Measurements from ENCODE around the gene LSM14A. TPM values are rescaled to one million over a fixed set of nuclear protein-coding genes. Genes with fewer than 3 reads are reported as not detected.
"Not testable (repeated sequence)": the region's sequence is repeated elsewhere in the genome, so short reads cannot be mapped to it uniquely, and the experiment has no call there.

The LSM14A gene
- total RNA-seq (2014; rRNA removed; shearing (Covaris generic)), result 40.4 and 51.8 TPM in 2 replicates

GRCh38 chr19:34171877-34172660 lies at the start of gene LSM14A:
Gene LSM14A (plus strand): TSS chr19:34172504. CDS start chr19:34172643, 139 bp downstream.
- peak; percentile 86 for DNase-seq (ENCODE audit: low read depth)

DNA sequence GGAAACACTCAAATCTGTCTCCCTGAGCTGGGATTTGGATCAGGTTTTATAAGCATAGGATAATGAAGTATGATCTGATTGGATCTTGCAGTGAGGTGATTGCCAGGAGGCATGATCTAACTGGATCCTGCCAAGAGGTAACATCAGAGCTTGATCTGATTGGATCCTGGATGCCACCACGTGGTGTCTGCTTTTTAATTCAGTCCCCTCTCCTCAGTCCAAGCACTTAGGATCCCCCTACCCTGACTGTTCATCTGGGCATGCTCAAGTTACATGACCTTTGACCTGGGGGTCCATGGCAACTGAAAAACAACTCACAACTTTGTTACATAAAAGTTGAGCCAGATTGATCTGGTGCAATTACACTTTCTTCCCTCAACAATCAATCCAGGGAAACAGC lies 47.5 kb upstream of the LSM14A start:
- DNase-seq (ENCODE audit: low read depth), result no peak

DNA sequence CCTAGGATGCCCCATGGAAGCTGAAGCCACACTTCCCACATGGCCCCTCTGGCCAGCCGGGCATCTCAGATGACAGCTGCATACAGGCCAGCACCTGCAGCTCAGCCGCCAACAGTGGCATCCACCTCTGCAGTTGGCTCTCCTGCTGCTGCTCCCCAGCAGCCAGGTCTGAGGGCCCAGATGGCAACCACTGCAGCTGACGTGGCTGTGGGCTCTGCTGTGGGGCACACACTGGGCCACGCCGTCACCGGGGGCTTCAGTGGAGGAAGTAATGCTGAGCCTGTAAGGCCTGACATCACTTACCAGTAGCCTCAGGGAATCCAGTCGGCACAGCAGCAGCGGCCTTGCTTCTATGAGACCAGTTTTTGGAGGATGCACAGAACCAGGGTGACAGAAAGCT lies 45.3 kb upstream of the LSM14A start:
- no peak for DNase-seq (ENCODE audit: low read depth)

GRCh38 chr19:34127684-34128189 lies 44.6 kb upstream of the LSM14A start:
- peak; percentile 17 for DNase-seq (ENCODE audit: low read depth)

- peak; percentile 86 for DNase-seq (ENCODE audit: low read depth)
These were observed 43.6 kb upstream of the LSM14A start for GRCh38 chr19:34128558-34129250.

GRCh38 chr19:34131100-34131499 lies 41.2 kb upstream of the LSM14A start:
- peak; percentile 51 for DNase-seq (ENCODE audit: low read depth)

GRCh38 chr19:34132145-34132544 lies 40.2 kb upstream of the LSM14A start:
- DNase-seq (ENCODE audit: low read depth), result not testable (repeated sequence)

DNA sequence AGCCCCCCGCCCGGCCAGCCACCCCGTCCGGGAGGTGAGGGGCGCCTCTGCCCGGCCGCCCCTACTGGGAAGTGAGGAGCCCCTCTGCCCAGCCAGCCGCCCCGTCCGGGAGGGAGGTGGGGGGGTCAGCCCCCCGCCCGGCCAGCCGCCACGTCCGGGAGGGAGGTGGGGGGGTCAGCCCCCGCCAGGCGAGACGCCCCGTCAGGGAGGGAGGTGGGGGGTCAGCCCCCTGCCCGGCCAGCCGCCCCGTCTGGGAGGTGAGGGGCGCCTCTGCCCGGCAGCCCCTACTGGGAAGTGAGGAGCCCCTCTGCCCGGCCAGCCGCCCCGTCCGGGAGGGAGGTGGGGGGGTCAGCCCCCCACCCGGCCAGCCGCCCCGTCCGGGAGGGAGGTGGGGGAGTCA lies 39.6 kb upstream of the LSM14A start:
- not testable (repeated sequence) for DNase-seq (ENCODE audit: low read depth)

DNA sequence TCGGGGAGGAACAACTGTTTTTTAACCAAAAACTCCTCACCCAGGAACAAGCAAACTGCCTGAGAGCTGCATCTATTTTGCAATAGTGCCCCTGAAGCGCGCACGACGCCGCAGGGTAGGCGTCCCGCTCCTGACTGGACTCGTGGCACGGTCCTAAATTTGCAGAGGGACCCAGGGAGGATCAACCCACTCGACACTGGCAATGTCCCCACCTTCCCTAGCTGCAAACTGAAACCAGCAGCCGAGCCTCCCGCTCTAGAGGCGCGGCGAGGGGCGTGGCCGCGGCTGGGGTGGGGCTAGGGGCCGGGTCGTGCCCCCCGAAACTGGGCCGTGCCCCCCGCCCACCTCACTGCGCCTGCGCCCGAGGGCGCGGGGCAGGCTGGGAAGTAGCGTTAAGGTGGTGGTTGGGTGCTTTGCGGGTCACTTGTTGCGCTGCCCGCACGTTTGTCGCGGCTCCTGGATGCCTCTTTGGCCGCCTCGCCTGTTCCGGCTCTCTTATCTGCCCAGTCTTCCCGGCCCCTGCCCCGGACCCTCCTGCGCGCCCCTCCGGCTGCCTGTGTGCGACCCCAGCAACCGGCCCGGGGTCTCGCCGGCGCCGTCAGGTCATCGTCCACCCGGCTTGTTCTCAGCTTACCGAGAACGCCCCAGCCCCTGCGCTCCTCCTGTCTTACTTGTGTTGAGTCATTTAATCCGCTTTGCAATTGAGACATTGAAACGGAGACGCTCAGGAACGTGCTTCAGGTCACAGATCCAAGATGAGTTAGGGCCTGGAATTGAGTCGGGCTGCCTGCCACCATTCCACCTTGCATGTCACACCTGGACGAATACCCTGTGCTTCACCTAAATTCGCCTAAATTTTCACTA lies 37.9 kb upstream of the LSM14A start:
- peak; percentile 87 for DNase-seq (ENCODE audit: low read depth)

- no peak for DNase-seq (ENCODE audit: low read depth)
These were observed 37.1 kb upstream of the LSM14A start for GRCh38 chr19:34135054-34135800.

DNA sequence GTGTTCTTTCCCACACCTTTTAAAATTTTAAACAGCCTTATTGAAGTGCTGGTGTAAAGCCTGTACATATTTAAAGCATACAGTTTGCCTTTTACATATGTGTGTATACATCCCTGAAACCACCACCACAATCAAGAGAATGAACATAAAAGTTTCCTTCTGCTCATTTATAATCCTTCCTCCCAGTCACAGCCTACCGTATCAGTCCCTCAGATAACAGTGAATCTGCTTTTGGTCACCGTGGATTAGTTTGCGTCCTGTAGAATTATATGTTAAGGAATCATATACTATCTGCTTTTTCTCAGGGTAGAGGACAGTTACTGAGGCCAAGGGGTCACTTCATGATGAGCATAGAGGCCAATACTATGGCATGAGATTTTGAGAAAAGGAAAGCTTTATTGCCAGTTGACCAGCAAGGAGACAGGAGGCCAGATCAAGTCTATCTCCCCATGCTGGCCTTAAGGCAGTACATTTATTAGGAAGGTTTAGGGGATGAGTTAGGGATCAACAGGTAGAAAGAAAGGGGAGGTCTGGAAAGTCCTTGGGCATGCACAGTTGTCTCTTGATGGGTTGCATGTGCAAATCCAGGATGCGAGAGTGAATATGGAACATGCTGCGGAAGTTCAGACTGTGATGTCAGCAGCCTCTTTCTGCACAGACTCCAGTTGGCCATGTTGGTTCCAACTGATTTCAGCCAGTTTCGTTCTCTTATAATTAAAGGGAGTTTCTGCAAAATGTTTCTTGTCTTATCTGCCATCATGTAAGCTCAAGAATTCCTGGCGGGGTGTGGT lies 36.3 kb upstream of the LSM14A start:
- DNase-seq (ENCODE audit: low read depth), result no peak

DNA sequence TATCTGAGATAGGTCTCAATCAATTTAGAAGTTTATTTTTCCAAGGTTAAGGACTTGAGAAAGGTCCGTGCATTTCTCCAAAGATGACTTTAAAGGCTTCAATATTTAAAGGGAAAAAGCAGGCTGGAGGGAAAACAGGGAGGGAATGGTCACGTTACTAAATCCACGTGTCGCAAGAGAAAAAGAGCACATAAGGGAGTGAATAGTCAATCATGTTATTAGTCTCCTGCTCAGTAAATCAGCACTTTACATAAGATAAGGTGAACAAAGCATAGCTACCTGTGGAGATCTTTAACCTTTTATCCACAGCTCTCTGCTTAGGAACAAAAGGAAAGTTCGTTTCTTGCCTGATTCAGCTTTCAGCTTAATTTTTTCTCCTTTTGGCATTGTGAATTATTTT lies 31.3 kb upstream of the LSM14A start:
- DNase-seq (ENCODE audit: low read depth), result no peak

GRCh38 chr19:34142440-34142839 lies 29.9 kb upstream of the LSM14A start:
- DNase-seq (ENCODE audit: low read depth), result no peak

DNA sequence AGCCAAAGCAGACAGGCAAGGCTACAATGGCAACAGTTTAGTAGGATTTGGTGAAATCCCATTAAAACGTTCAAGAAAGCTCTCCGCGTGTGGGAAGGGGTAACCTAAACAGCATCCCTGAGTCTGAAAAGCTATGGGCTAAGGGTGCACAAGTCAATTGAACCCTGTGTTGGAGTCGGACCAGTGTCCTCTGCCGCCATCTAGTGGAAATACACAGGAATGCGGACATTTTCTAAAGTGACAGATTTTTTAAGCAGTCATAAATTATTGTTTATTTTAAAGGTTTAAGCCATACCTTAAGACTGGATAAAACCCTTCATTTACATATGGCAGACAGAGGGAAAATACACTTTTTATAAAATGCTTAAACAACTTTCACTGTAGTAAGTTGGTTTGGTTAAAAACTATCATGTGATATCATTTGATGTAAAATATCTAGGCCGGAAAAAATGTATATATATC lies 26.5 kb upstream of the LSM14A start:
- peak; percentile 58 for DNase-seq (ENCODE audit: low read depth)

DNA sequence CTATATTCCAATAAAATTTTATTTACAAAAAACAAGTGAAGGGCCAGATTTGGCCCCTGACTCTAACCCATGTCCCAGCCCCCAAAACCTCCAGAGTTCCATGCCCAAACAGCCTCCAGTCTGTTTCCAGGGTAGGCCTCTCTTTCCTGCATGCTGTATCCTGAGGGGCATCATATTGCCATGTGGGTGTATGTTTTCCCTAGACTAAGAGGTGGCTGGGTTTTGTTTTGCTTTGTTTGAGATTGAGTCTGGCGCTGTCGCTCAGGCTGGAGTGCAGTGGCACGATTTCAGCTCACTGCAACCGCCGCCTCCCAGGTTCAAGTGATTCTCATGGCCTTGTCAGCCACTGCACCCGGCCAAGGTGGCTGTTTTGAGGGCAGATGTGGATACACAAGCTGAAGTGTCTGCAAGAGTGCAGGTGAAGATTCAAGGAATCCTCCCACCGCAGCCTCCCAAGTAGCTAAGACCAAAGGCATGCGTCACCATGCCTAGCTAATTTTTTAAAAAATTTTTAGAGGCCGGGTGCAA lies 23.6 kb upstream of the LSM14A start:
- no peak for DNase-seq (ENCODE audit: low read depth)

GRCh38 chr19:34149873-34150272 lies 22.4 kb upstream of the LSM14A start:
- DNase-seq (ENCODE audit: low read depth), result no peak

DNA sequence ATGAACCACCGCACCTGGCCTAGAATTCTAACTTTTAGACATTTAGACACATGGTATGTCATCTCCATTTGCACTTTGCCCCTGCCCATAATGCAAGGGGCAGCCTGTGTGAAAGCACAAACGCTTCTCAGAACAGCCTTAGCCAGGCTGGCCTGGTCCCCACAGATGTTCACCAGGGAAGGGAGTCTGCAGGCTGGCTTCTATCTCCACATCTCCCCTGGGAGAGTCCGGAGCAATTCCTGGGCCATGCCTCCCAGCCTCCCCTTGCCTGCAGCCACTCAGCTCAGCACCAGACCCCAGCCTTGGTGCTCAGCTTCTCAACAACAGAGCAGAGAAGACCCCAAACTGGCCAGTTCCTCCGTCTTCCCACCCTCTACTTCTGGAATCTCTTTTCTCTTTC lies 21.7 kb upstream of the LSM14A start:
- DNase-seq (ENCODE audit: low read depth), result no peak

GRCh38 chr19:34151439-34151838 lies 20.9 kb upstream of the LSM14A start:
- DNase-seq (ENCODE audit: low read depth), result no peak

DNA sequence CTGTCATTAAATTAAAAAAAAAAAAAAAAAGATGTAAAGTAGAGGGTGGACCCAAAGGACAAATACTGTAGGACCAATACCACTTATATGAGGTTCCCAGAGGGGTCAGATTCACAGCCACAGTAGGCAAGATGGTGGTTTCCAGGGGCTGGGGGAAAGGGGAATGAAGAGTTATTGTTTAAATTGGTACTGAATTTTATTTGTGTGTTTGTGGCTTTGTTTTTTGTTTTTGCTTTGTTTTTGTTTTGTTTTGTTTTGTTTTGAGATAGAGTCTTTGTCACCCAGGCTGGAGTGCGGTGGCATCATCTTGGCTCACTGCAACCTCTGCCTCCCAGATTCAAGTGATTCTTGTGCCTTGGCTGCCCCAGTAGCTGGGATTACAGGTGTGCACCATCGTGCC lies 17.9 kb upstream of the LSM14A start:
- no peak for DNase-seq (ENCODE audit: low read depth)

- DNase-seq (ENCODE audit: low read depth), result peak; percentile 42
These were observed 16.6 kb upstream of the LSM14A start for GRCh38 chr19:34155686-34156085.
